ENCODE measurements around the gene IDNK. TPM values are rescaled to one million over a fixed set of nuclear protein-coding genes. Genes with fewer than 3 reads are reported as not detected.

The IDNK gene
- total and polyA plus RNA-seq, 2 of the 8 experiments (the other 6 are each of a cell fraction or from before 2014, with no cell fraction given): 0.29 to 0.48 TPM

DNA sequence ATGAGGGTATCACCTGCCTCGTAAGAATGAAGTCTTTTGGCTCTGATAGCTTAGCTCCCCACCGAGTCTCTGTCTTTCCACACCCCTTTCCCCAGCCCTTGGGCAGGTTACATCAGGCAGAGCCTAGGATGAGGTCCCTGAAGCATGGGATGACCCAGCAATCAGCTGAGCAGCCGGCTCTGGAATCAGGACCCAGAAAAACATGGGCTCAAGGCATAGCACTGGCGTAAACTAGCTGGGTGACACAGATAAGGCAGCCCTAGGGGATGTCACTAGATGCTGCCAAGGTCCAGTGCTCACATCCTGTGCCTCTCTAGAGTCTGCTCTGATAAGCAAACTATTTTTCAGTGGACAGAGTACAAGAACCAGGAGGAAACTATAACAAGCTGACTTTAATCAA is 26.6 kb downstream of the IDNK start:
- Histone ChIP-seq H3K4me2 (ENCODE audit: insufficient read depth in 1 of 2, low read depth in 2 of 2, low read length in 2 of 2) (no peak overlapping the region), H3K79me2 (ENCODE audit: control insufficient read depth in 1 of 2, insufficient read depth in 2 of 2, low read length in 2 of 2) (no peaks in the 10 kb centered on the region), H3K9me3 (ENCODE audit: insufficient read depth in 2 of 2, low read depth in 1 of 2, low read length in 1 of 2) (no peaks in the 10 kb centered on the region), H3K18ac (ENCODE audit: extremely low read depth, low read length) (no peak overlapping the region), H4K5ac (ENCODE audit: insufficient read length, low read depth, low read length) (no peak overlapping the region), H3K23me2 (ENCODE audit: low read depth, low read length) (no peaks in the 10 kb centered on the region), H3K27ac (ENCODE audit: low read depth, low read length) (0 out of 2 replicates have a peak overlapping the region, but pooled peaks have one; percentile 19), H4K91ac (replicated peaks; ENCODE audit: insufficient read length, low read length) (no peak overlapping the region), H2AFZ (ENCODE audit: low read length) (no peak overlapping the region), H3K4me1 (replicated peaks in 1 of 4; ENCODE audit: control insufficient read depth in 3 of 4, insufficient read depth in 4 of 4, low read length in 3 of 4) (peaks cover 0 to 3% (median 0%) of the 10 kb centered on the region in 4 experiments; a peak in 2 of 7 replicates), H4K20me1 (replicated peaks in 1 of 2; ENCODE audit: control insufficient read depth in 1 of 2, insufficient read depth in 2 of 2, low read length in 2 of 2) (peaks cover 0 to 2% of the 10 kb centered on the region in 2 experiments), H4K8ac (ENCODE audit: extremely low read depth, insufficient read depth, low read length) (no peak overlapping the region), H3K79me1 (ENCODE audit: low read depth, low read length) (no peaks in the 10 kb centered on the region), H2BK15ac (ENCODE audit: low read length) (no peak overlapping the region), H2BK20ac (ENCODE audit: low read length) (no peak overlapping the region), H3K23ac (ENCODE audit: insufficient read length) (no peak overlapping the region), H3K36me3 (ENCODE audit: control insufficient read depth in 2 of 4, insufficient read depth in 4 of 4, low read length in 3 of 4) (peaks cover 3 to 18% (median 11%) of the 10 kb centered on the region in 4 experiments; a peak in 5 of 8 replicates), H2BK12ac (ENCODE audit: low read depth, low read length) (no peak overlapping the region), H3K4ac (replicated peaks; ENCODE audit: insufficient read length, low read depth, low read length) (no peak overlapping the region), H2BK120ac (replicated peaks; ENCODE audit: low read depth, low read length) (no peak overlapping the region), H2AK5ac (ENCODE audit: low read depth, low read length) (no peak overlapping the region), H3K56ac (replicated peaks; ENCODE audit: insufficient read length, low read depth, low read length) (no peak overlapping the region), H2BK5ac (ENCODE audit: low read depth, low read length) (no peak overlapping the region), H3K4me3 (ENCODE audit: extremely low read depth in 1 of 4, insufficient read depth in 2 of 4, low read depth in 3 of 4, low read length in 4 of 4) (no peak overlapping the region), H3K27me3 (replicated peaks in 1 of 4; ENCODE audit: control insufficient read depth in 3 of 4, extremely low read depth in 1 of 4, insufficient read depth in 3 of 4, low read length in 3 of 4) (no peaks in the 10 kb centered on the region), H3K14ac (ENCODE audit: insufficient read length) (no peak overlapping the region), H3K9ac (replicated peaks in 1 of 4; ENCODE audit: extremely low read depth in 1 of 4, low read depth in 3 of 4, low read length in 3 of 4) (no peak overlapping the region)
- FAIRE-seq (no peak), DNase-seq (ENCODE audit: low read depth in 1 of 2, low spot score in 2 of 2) (no peak)
- CTCF ChIA-PET (ENCODE audit: partially characterized antibody): interaction anchor here (0.5 to 9.8 kb wide), 24 partner anchors 9 to 429 kb away, joined by 3 to 75 read pairs (median 4); partner anchors contain the start of genes FRMD3 and IDNK
- POLR2A ChIA-PET (ENCODE audit: partially characterized antibody): interaction anchor here (0.6 to 1.8 kb wide), 8 partner anchors 9 to 59 kb away, joined by 3 to 5 read pairs (median 4); partner anchors contain the start of gene UBQLN1
- 82% methylated on average over 4 of the region's 4 CpGs; no CpG with 5 or more reads in 1 of the 2 experiments for WGBS, 2 experiments (ENCODE audit: extremely low coverage in 1 of 2, insufficient coverage in 1 of 2, insufficient read length in 1 of 2, insufficient replicate concordance in 2 of 2, low coverage in 1 of 2, low lambda C conversion rate in 2 of 2, missing lambda C conversion rate in 1 of 2)
- TF ChIP-seq POLR2AphosphoS5 (IDR thresholded peaks at IDR 0.05; ENCODE audit: low read depth, low read length) (peak; percentile 19; the same call in 1 of the 2 replicates), ZNF274 (IDR thresholded peaks at IDR 0.05; ENCODE audit: borderline replicate concordance, extremely low read depth, low read length) (no peak), POLR2A (IDR thresholded peaks at IDR 0.05; ENCODE audit: control extremely low read depth in 1 of 2, low read depth in 2 of 2, low read length in 2 of 2) (0 out of 3 replicates have a peak, but pooled peaks of 1 of the 2 experiments have one; percentile 4)

Measured in H1 (cell line).